Measurements from ENCODE around the gene NAV2. TPM values are rescaled to one million over a fixed set of nuclear protein-coding genes. Genes with fewer than 3 reads are reported as not detected.

Gene NAV2
- 17.0 TPM for total RNA-seq

GRCh38 chr11:19712281-19713195 is at the start of gene NAV2:
Gene NAV2 (plus strand): TSS chr11:19712837. CDS start chr11:19713696, 859 bp downstream.
- ATAC-seq, result peak; percentile 98

- no peak for ATAC-seq
These were observed 49.4 kb upstream of the NAV2 start for GRCh38 chr11:19663206-19663605.

GRCh38 chr11:19664886-19665548 is 47.6 kb upstream of the NAV2 start:
- no peak for ATAC-seq

- no peak for ATAC-seq
These were observed 45.7 kb upstream of the NAV2 start for GRCh38 chr11:19666951-19667350.

GRCh38 chr11:19669511-19669910 is 43.1 kb upstream of the NAV2 start:
- ATAC-seq, result no peak

- peak; percentile 59 for ATAC-seq
These were observed 42.4 kb upstream of the NAV2 start for GRCh38 chr11:19670030-19670791.

GRCh38 chr11:19672586-19673206 is 39.9 kb upstream of the NAV2 start:
- ATAC-seq, result peak; percentile 78

- ATAC-seq, result peak; percentile 43
These were observed 38.5 kb upstream of the NAV2 start for GRCh38 chr11:19673924-19674729.

GRCh38 chr11:19674836-19675235 is 37.8 kb upstream of the NAV2 start:
- no peak for ATAC-seq

- peak; percentile 52 for ATAC-seq
These were observed 37.2 kb upstream of the NAV2 start for GRCh38 chr11:19675397-19675796.

GRCh38 chr11:19676475-19677380 is 35.9 kb upstream of the NAV2 start:
- no peak for ATAC-seq

GRCh38 chr11:19677381-19678080 is 35.1 kb upstream of the NAV2 start:
- no peak for ATAC-seq

GRCh38 chr11:19679952-19680828 is 32.4 kb upstream of the NAV2 start:
- ATAC-seq, result peak; percentile 89

GRCh38 chr11:19680829-19681368 is 31.7 kb upstream of the NAV2 start:
- no peak for ATAC-seq

- no peak for ATAC-seq
These were observed 29.4 kb upstream of the NAV2 start for GRCh38 chr11:19683141-19683805.

- ATAC-seq, result no peak
These were observed 28.7 kb upstream of the NAV2 start for GRCh38 chr11:19683862-19684491.

- no peak for ATAC-seq
These were observed 26.4 kb upstream of the NAV2 start for GRCh38 chr11:19686234-19686633.
